ENCODE results near the gene TRUB2.
"Not testable (repeated sequence)": the region's sequence is repeated elsewhere in the genome, so short reads cannot be mapped to it uniquely, and the experiment has no call there.

Gene TRUB2

DNA sequence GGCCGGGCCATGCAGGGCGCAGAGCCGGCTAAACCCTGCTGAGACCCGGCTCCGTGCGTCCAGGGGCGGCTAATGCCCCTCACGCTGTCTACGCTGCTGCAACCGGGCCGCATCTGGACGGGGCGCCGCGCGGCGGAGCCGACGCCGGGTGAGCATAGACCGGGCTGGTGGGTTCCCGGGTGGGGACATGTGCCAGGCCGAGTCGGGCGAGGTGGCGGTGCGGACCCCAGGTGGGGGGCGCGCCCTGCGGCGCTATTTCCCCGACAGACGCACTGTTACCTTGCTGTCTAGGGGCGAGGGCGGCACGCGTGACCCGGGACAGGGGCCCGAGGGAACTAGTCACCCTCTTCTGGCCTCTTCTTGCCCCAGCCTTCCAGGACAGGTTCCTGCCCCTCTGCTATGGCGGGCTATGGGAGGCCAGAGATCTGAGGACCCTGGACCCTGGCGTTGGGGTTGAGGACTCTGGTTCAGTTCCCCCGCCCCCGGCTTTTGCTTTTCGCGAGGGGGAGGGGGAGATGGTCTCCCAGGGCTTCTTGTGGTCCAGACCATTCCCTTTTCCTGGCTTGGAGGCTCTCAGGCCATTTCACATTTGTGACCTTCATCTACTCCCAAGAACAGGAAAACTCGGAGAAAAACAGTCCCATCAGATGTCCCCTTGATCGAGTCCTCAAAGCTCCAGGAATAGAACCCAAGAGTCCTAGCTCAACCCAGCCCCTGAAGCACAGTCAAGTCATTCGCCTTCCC lies 18.6 kb upstream of the TRUB2 start:
- no peak for DNase-seq (ENCODE audit: low read depth)

GRCh38 chr9:128339761-128340690 lies 17.8 kb upstream of the TRUB2 start, which contains the start of gene SLC27A4:
TSS of gene SLC27A4 (plus strand) at chr9:128340527. CDS start at chr9:128343133, 2,606 bp downstream.
- DNase-seq (ENCODE audit: low read depth) = peak; percentile 75

- not testable (repeated sequence) for DNase-seq (ENCODE audit: low read depth)
Observed at GRCh38 chr9:128338852-128339614, 16.8 kb upstream of the TRUB2 start.

- no peak for DNase-seq (ENCODE audit: low read depth)
Observed at GRCh38 chr9:128337936-128338335, 15.7 kb upstream of the TRUB2 start.

GRCh38 chr9:128335914-128336313 lies 13.7 kb upstream of the TRUB2 start:
- no peak for DNase-seq (ENCODE audit: low read depth)

GRCh38 chr9:128335161-128335560 lies 12.9 kb upstream of the TRUB2 start:
- DNase-seq (ENCODE audit: low read depth) = no peak

DNA sequence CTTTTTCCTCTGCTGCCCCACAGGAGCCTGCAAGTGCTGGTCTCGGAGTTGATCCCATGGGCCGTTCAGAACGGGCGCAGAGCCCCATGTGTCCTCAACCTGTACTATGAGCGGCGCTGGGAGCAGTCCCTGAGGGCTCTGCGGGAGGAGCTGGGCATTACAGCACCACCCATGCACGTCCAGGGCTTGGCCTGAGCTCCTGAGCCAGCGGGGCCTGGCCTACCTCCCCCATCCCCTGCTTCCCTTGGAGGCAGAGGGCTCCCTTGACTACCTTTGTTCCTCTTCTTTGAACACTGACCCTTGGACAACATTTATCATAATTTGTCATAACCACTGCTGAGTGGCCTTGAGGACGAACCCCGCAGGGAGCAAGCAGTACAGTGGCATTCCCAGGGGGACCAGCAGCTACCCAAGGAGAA lies 11.2 kb upstream of the TRUB2 start:
- DNase-seq (ENCODE audit: low read depth) = no peak

DNA sequence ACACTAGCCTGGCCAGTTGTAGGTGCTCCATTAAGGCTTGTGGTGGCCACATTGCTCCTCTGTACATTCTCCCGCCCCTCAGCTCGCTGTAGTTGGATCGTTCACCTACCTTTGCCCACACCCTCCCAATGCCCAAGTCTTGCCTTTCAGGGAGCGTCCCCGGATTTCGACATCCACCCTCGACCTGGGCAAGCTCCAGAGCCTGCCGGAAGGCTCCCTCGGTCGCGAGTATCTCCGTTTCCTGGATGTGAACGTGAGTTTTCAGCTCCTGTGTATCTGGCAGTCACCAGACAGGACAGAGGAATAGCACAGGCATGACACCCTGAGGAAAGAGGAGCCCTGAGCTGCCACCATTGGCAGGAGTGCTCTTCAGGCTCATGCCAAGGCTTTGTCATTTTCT lies 3.4 kb upstream of the TRUB2 start:
- no peak for DNase-seq (ENCODE audit: low read depth)

GRCh38 chr9:128324401-128324800 lies 2.2 kb upstream of the TRUB2 start:
- DNase-seq (ENCODE audit: low read depth) = no peak

- no peak for DNase-seq (ENCODE audit: low read depth)
Observed at GRCh38 chr9:128323791-128324190, 1.5 kb upstream of the TRUB2 start.

- DNase-seq (ENCODE audit: low read depth) = no peak
Observed at GRCh38 chr9:128323212-128323730, 1.0 kb upstream of the TRUB2 start.

GRCh38 chr9:128321879-128322403 lies 306 bp downstream of the TRUB2 start:
- no peak for DNase-seq (ENCODE audit: low read depth)

DNA sequence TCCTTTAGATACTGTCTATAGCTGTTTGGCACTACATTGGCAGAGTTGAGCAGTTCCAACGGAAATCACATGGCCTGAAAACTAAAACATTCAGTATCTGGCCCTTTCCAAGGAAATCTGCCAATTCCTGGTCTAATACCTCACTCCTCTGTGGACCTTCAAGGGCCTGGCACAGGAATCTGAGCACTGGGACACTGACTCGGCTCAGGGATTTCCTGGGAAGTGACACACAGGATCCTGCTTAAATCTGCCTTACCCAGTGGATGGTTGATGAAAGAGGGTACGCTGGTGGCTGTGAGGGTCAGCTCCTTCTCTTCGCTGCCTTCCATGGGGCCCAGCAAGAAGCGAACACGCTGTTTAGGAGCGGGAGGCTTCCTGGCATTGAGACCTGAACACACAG lies 904 bp downstream of the TRUB2 start:
- DNase-seq (ENCODE audit: low read depth) = no peak

DNA sequence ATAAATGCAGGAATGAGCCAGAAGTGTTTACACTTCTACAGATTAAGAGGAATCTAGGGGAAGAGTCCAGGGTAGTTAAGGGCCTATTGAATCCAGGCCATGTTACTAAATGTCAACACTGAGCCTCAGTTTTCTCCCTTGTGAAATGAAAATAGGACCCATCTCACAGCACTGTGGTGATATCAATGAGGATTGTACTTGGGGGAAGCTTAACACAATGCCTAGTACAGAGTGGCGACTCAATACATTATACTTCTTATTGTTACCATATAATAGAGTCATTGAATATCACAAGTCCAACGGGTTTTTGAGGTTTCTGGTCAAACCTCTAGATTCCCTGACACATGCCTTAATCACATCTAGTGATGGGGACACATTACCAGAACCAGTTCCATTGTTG lies 4.6 kb downstream of the TRUB2 start:
- no peak for DNase-seq (ENCODE audit: low read depth)

DNA sequence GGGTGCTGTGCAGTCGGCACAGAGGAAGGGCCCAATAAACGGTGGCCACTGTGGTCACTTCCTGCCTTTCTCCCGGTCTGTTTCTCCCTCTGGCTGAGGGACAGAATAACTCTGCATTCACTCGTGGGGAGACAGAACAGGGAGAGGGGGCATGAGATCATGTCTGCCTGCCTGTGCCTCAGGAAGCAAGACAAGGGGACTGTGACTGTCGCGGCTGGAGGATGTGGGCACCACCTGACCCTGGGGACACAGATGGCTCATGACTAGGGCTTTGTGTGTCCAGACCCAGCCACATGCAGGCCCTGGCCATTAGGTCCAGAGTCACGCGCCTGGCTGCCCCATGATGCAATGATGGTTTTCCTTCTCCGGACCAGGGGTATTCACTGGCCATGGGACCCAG lies 5.8 kb downstream of the TRUB2 start:
- DNase-seq (ENCODE audit: low read depth) = no peak

DNA sequence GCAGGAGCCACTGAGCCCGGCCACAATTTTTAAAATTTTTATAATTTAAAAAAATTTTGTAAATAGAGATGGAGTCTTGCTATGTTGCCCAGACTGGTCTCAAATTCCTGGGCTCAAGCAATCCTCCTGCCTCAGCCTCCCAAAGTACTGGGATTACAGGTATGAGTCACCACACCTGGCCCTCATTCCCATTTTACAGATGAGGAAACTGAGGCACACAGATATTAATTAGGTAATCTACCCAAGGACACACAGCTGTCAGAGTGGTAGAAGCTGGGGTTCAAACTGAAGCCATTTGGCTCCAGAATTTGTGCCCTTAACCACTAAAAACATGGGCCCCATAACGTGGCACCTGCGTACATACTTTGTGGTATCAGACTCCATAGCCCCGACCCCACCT lies 7.5 kb downstream of the TRUB2 start:
- DNase-seq (ENCODE audit: low read depth) = no peak

DNA sequence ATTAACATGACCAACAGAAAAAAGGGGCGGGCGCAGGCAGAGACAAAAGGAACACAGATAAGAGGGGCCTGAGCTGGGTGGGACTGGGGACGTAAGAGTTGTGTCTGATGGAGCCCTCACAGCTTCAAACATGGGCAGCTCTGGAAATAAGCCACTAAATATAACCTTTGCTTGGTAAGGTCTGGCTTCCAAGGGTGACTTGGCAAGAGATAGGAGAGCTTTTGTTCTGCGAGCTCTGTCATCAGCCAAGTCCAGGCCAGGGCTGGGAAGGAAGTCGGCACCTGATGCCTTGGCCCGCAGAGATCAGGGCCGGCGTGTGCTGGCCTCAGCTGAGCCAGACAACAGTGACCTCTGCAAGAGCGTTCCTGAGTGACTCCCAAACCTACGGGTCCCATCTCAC lies 11.8 kb downstream of the TRUB2 start:
- DNase-seq (ENCODE audit: low read depth) = no peak

GRCh38 chr9:128309551-128309950 lies 12.7 kb downstream of the TRUB2 start:
- DNase-seq (ENCODE audit: low read depth) = no peak

DNA sequence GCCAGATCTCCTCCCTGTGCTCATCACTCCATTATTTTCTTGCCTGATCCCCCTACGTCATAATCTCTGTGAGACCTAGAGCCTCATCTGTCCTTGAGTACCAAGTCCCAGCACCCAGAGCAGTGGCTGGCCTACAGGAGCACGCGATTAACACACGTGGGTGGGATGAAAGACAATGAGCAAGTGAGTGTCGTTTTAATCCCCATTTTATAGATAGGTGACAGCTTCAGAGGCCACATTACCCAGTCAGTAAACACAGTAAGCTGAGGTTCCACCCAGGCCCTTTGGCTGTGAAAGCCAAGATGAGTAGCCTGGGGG lies 17.3 kb downstream of the TRUB2 start:
- DNase-seq (ENCODE audit: low read depth) = no peak

DNA sequence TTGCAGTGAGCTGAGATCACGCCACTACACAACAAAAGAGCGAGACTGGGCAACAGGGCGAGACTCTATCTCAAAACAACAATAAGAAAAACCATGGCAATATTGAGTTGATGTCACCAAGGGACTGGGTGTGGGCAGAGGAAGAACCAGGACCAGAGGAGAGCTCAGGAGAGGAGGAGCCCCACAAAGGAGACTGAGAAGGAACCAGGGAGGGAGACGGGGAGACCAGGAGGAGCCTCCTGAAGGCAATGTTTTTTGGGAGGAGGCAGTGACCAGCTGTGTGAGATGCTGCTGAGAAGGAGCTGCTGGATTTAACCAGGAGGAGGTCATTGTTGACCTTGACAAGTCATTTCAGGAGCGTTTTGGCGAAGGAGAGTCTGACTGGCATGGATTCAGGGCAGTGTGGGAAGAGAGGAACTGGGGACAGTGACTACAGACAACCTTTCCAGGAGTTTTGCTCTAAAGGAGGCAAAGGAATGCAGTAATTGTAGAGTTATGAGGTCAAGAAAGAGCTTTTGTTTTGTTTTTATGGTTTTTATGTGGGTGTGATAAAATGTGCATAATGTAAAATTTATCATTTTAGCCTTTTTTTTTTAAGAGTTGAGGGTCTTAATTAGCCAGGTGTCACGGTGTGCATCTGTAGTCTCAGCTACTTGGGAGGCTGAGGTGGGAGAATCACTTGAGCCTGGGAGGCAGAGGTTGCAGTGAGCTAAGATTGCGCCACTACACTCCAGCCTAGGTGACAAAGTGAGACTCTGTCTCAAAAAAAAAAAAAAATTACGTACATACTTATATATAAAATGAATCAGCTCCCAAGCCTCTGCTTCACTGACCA lies 17.9 kb downstream of the TRUB2 start:
- no peak for DNase-seq (ENCODE audit: low read depth)

All from activated T-cell treated with anti-CD3 and anti-CD28 coated beads for 24 hours (primary cell).